ENCODE results near the gene ZNF687. TPM values are rescaled to one million over a fixed set of nuclear protein-coding genes. Genes with fewer than 3 reads are reported as not detected.

Gene ZNF687
- total RNA-seq, 2 donors from 2014 or later, result 43.0 to 49.8 TPM

DNA sequence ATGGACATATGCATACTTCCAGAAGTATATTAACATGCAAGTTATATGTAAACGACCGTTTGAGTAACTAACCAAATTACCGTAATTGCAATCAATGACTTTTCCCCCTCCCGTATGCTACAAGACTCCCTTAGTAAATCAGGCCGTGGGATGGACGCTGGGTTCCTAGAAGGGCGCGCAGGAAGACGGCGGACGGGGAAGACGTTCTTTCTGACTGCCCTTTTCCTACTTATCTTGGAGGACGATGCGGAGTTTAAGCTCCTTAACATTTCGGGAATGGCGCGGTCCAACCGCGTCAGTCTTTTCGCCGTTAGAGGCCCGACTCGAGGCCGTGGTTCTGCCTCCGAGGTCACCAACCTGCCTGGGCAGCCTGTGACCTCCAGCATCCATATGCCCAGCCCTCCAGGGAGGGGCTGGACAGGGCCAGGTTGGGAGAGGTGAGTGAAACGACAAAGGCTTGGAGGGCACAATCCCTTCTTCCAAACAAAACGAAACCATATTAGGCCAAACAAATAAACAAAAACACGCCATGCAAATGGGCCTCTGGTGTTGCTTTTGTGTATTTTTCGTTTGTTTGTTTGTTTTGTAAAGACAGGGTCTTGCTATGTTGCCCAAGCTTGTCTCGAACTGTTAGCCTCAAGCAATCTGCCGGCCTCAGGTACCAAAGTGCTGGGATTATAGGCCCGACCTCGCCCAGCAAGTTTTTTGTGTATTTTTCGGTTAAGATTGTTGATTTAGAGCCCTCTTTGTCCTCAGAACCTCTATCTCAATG is 46.0 kb downstream of the ZNF687 start:
- peaks cover 9% of the 10 kb centered on the region for H3K36me3 ChIP-seq (ENCODE audit: control insufficient read depth, insufficient read depth, low read length)
- peak overlapping the region; percentile 80 for H3K4me3 Mint-ChIP-seq
- H3K4me3 ChIP-seq (ENCODE audit: low read length), result peak overlapping the region; percentile 91
- H3K27me3 ChIP-seq (ENCODE audit: control insufficient read depth, insufficient read depth, low read length, poor library complexity, severe bottlenecking), result no peaks in the 10 kb centered on the region
- WGBS, 2 experiments (ENCODE audit: insufficient coverage in 1 of 2, insufficient read length in 1 of 2), result 37 to 69% methylated on average over 15 to 34 of the region's 34 CpGs
- peaks cover 19% of the 10 kb centered on the region for H3K36me3 Mint-ChIP-seq (ENCODE audit: low read depth)
- H3K4me1 ChIP-seq (ENCODE audit: control insufficient read depth, insufficient read depth, low read length), result no peaks in the 10 kb centered on the region
- no peak overlapping the region for H3K27ac ChIP-seq (ENCODE audit: low read depth, low read length)
- H3K9me3 Mint-ChIP-seq, result no peaks in the 10 kb centered on the region
- peak overlapping the region; percentile 99 for H3K27ac Mint-ChIP-seq
- H3K9ac ChIP-seq (ENCODE audit: extremely low read depth, low read length, poor library complexity, severe bottlenecking), result peak overlapping the region; percentile 96
- H3K27me3 Mint-ChIP-seq (ENCODE audit: insufficient read depth), result no peaks in the 10 kb centered on the region
- peaks cover 18% of the 10 kb centered on the region for H3K4me1 Mint-ChIP-seq
- H3K9me3 ChIP-seq (ENCODE audit: control insufficient read depth, low read length), result no peaks in the 10 kb centered on the region
- DNase-seq, result peak; percentile 77
- TF ChIP-seq, protein P1, sequence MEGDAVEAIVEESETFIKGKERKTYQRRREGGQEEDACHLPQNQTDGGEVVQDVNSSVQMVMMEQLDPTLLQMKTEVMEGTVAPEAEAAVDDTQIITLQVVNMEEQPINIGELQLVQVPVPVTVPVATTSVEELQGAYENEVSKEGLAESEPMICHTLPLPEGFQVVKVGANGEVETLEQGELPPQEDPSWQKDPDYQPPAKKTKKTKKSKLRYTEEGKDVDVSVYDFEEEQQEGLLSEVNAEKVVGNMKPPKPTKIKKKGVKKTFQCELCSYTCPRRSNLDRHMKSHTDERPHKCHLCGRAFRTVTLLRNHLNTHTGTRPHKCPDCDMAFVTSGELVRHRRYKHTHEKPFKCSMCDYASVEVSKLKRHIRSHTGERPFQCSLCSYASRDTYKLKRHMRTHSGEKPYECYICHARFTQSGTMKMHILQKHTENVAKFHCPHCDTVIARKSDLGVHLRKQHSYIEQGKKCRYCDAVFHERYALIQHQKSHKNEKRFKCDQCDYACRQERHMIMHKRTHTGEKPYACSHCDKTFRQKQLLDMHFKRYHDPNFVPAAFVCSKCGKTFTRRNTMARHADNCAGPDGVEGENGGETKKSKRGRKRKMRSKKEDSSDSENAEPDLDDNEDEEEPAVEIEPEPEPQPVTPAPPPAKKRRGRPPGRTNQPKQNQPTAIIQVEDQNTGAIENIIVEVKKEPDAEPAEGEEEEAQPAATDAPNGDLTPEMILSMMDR (conservative IDR thresholded peaks at IDR 0.05), result no peak

DNA sequence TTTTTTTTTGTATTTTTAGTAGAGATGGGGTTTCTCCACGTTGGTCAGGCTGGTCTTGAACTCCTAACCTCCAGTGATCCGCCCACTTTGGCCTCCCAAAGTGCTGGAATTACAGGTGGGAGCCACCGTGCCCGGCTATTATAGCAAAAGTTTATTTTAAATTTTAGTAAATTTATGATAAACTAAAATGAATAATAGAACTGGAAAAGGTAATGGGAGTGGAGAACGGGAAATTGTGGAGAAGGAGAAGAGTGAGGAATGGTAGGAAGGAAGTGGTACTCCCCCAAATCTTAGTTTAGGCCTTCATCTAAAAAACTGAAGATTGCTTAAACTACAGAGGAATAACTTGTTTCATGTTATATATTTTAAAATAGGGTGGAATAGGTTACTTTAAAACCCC is 52.7 kb downstream of the ZNF687 start:
- no peaks in the 10 kb centered on the region for H3K36me3 ChIP-seq (ENCODE audit: control insufficient read depth, insufficient read depth, low read length)

DNA sequence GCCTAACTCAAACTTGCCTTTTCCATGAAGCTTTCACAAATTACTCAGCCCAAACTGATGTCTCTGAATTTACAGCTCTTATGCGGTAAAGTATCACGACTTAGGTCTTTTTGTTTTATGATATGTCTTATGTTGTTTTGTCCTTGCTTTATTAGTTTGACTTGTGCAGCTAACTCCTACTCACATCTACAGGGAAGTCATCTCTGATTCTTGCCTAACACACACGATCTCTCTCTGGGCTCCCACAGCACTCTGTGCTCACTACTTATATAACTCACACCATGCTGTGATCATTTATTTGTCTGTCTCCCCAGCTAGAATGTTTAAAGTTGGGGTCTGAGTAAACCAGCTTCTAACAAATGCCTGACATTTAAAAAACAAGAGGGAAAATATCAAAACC is 54.5 kb downstream of the ZNF687 start:
- Histone ChIP-seq H3K36me3 (ENCODE audit: control insufficient read depth, insufficient read depth, low read length) (no peaks in the 10 kb centered on the region), H3K4me1 (ENCODE audit: control insufficient read depth, insufficient read depth, low read length) (no peaks in the 10 kb centered on the region), H3K27me3 (ENCODE audit: control insufficient read depth, insufficient read depth, low read length, poor library complexity, severe bottlenecking) (no peaks in the 10 kb centered on the region), H3K9ac (ENCODE audit: extremely low read depth, low read length, poor library complexity, severe bottlenecking) (no peak overlapping the region), H3K9me3 (ENCODE audit: control insufficient read depth, low read length) (no peaks in the 10 kb centered on the region), H3K27ac (ENCODE audit: low read depth, low read length) (no peak overlapping the region), H3K4me3 (ENCODE audit: low read length) (no peak overlapping the region)
- DNase-seq, result no peak
- Mint-ChIP-seq H3K4me3 (no peak overlapping the region), H3K4me1 (peaks cover 5% of the 10 kb centered on the region), H3K36me3 (ENCODE audit: low read depth) (no peaks in the 10 kb centered on the region), H3K27ac (no peak overlapping the region), H3K27me3 (ENCODE audit: insufficient read depth) (no peaks in the 10 kb centered on the region), H3K9me3 (no peaks in the 10 kb centered on the region)
- 60 to 98% methylated on average over 1 to 3 of the region's 3 CpGs for WGBS, 2 experiments (ENCODE audit: insufficient coverage in 1 of 2, insufficient read length in 1 of 2)
- TF ChIP-seq, protein P1 (conservative IDR thresholded peaks at IDR 0.05), result no peak

More for the DNA sequence above, 52.7 kb downstream of the ZNF687 start:
- no peak overlapping the region for H3K4me3 ChIP-seq (ENCODE audit: low read length)
- H3K4me1 ChIP-seq (ENCODE audit: control insufficient read depth, insufficient read depth, low read length), result no peaks in the 10 kb centered on the region
- 88 to 91% methylated on average over 1 to 5 of the region's 5 CpGs for WGBS, 2 experiments (ENCODE audit: insufficient coverage in 1 of 2, insufficient read length in 1 of 2)
- TF ChIP-seq, protein P1 (conservative IDR thresholded peaks at IDR 0.05), result no peak
- no peak overlapping the region for H3K27ac Mint-ChIP-seq
- H3K9me3 Mint-ChIP-seq, result no peaks in the 10 kb centered on the region
- no peak overlapping the region for H3K9ac ChIP-seq (ENCODE audit: extremely low read depth, low read length, poor library complexity, severe bottlenecking)
- H3K27me3 ChIP-seq (ENCODE audit: control insufficient read depth, insufficient read depth, low read length, poor library complexity, severe bottlenecking), result no peaks in the 10 kb centered on the region
- no peaks in the 10 kb centered on the region for H3K9me3 ChIP-seq (ENCODE audit: control insufficient read depth, low read length)
- H3K36me3 Mint-ChIP-seq (ENCODE audit: low read depth), result no peaks in the 10 kb centered on the region
- no peak overlapping the region for H3K27ac ChIP-seq (ENCODE audit: low read depth, low read length)
- no peaks in the 10 kb centered on the region for H3K4me1 Mint-ChIP-seq
- H3K4me3 Mint-ChIP-seq, result no peak overlapping the region
- H3K27me3 Mint-ChIP-seq (ENCODE audit: insufficient read depth), result no peaks in the 10 kb centered on the region
- no peak for DNase-seq

Measured in endodermal cell (in vitro differentiated cells).